Cardiac fibroblast (primary cell): ENCODE results near the gene TERB1.

Experiments
- DNase-seq, 2 donors: peaks; one replicate each; pipeline versions ENCODE4 v3.0.0 to v3.0.0-alpha.2; 2010; ENCODE audit warnings: low read depth in 2 of 2
- H3K4me3 ChIP-seq, 2 donors: replicated peaks in 1 of 2; 1 replicate in 1 of 2; 2 replicates in 1 of 2; pipeline ENCODE4 v1.5.1; 2011; ENCODE audit warnings: low read depth in 2 of 2, low read length in 2 of 2, mild to moderate bottlenecking in 2 of 2, moderate library complexity in 1 of 2
- CTCF ChIP-seq: IDR thresholded peaks from one replicate; pipeline ENCODE4 v1.5.1; 2011; ENCODE audit warnings: low read depth, mild to moderate bottlenecking, low read length, inconsistent platforms

The TERB1 gene

GRCh38 chr16:66751992-66752322, 49.4 kb downstream of the TERB1 start:
- TF ChIP-seq CTCF, result no peak
- H3K4me3 ChIP-seq, result peak overlapping the region in 1 of 2 donors; percentile 26

GRCh38 chr16:66751303-66751991, 49.9 kb downstream of the TERB1 start, which contains the start of gene DYNC1LI2:
TSS of gene DYNC1LI2 (minus strand) at chr16:66751609. CDS start at chr16:66751591, 18 bp downstream.
- TF ChIP-seq CTCF, result peak; percentile 37
- H3K4me3 ChIP-seq, result peak within 1 kb of the TSS; percentile 70 to 88
- peak; percentile 72 to 79 for DNase-seq

More at GRCh38 chr16:66751992-66752322, 49.4 kb downstream of the TERB1 start:
- no peak for DNase-seq

- peak overlapping the region; percentile 70 to 88 for H3K4me3 ChIP-seq
- TF ChIP-seq CTCF, result no peak
- DNase-seq, result no peak
These were observed 50.4 kb downstream of the TERB1 start for GRCh38 chr16:66751053-66751302.

GRCh38 chr16:66750279-66751052, 50.9 kb downstream of the TERB1 start:
- peak overlapping the region; percentile 70 to 88 for H3K4me3 ChIP-seq
- peak in 1 of 2 donors; percentile 13 for DNase-seq
- no peak for TF ChIP-seq CTCF

- H3K4me3 ChIP-seq, result no peak overlapping the region
- no peak for TF ChIP-seq CTCF
- peak in 1 of 2 donors; percentile 12 for DNase-seq
These were observed 54.7 kb downstream of the TERB1 start for GRCh38 chr16:66746682-66747081.

GRCh38 chr16:66746048-66746447, 55.3 kb downstream of the TERB1 start:
- no peak overlapping the region for H3K4me3 ChIP-seq
- TF ChIP-seq CTCF, result no peak
- no peak for DNase-seq
